PC-3 (cell line): ENCODE measurements around the gene CSMD2.

Experiments
- EZH2 ChIP-seq: fragments of 300-600 bp; sonication (generic); IDR thresholded peaks from one replicate; pipeline ENCODE4 v1.6.1; 2017; ENCODE audit warnings: antibody characterized with exemption, mild to moderate bottlenecking, low read length; ENCODE audit not compliant: unreplicated experiment
- EZH2phosphoT487 ChIP-seq: fragments of 300-600 bp; sonication (generic); IDR thresholded peaks from 2 replicates; pipeline ENCODE4 v1.6.1; 2018; ENCODE audit warnings: mild to moderate bottlenecking, antibody characterized with exemption, low read length, borderline replicate concordance
- TF ChIP-seq, protein P1 (sequence below): fragments of 300-600 bp; sonication (generic); conservative IDR thresholded peaks from 2 replicates; pipeline ENCODE4 v1.5.1; 2017; ENCODE audit warnings: antibody characterized with exemption, low read depth, mild to moderate bottlenecking, low read length

DNA sequence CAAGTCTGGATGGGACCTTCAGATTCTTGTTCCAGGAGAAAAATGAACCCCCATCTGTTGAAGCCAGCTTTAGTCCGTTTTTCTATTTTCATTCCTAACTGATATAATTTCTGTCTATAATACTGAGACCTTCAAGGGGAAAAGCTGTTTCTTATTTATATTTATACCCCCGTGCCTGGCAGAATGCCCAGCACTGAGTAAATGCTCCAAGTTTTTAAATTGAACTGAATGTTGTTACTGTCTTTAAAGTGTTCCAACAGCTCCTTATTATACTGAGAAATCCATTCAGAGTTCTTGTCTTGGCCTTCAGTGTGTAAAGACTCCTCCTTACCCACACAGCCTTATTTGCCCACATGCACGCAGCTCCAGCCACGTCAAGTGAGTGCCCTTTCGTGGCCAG, 479.8 kb downstream of the CSMD2 start:
- TF ChIP-seq, protein P1, sequence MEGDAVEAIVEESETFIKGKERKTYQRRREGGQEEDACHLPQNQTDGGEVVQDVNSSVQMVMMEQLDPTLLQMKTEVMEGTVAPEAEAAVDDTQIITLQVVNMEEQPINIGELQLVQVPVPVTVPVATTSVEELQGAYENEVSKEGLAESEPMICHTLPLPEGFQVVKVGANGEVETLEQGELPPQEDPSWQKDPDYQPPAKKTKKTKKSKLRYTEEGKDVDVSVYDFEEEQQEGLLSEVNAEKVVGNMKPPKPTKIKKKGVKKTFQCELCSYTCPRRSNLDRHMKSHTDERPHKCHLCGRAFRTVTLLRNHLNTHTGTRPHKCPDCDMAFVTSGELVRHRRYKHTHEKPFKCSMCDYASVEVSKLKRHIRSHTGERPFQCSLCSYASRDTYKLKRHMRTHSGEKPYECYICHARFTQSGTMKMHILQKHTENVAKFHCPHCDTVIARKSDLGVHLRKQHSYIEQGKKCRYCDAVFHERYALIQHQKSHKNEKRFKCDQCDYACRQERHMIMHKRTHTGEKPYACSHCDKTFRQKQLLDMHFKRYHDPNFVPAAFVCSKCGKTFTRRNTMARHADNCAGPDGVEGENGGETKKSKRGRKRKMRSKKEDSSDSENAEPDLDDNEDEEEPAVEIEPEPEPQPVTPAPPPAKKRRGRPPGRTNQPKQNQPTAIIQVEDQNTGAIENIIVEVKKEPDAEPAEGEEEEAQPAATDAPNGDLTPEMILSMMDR = no peak
- no peak for TF ChIP-seq EZH2
- TF ChIP-seq EZH2phosphoT487 = no peak
